Right lobe of liver (tissue), 4 donors: ENCODE data around the gene CTXN2.

Experiments
- POLR2A ChIP-seq: fragments of 450-650 bp; IDR thresholded peaks from one replicate; pipeline ENCODE4 v1.6.1; 2017; ENCODE audit warnings: antibody characterized with exemption, mild to moderate bottlenecking
- TF ChIP-seq, protein P1 (sequence below), 4 donors: fragments of 200-600 bp in 3 of 4; fragments of 450-650 bp in 1 of 4; IDR thresholded peaks; one replicate each; pipeline versions ENCODE4 v1.5.1 to v1.8.0; 2016 to 2022; ENCODE audit warnings: antibody characterized with exemption in 4 of 4, mild to moderate bottlenecking in 2 of 4
- donor health status: DM: no; HTN: no; CAD: no.
- donor health status: DM: no; HTN: no; CAD: no.
- donor health status: DM: no; HTN: yes; CAD: no.

DNA sequence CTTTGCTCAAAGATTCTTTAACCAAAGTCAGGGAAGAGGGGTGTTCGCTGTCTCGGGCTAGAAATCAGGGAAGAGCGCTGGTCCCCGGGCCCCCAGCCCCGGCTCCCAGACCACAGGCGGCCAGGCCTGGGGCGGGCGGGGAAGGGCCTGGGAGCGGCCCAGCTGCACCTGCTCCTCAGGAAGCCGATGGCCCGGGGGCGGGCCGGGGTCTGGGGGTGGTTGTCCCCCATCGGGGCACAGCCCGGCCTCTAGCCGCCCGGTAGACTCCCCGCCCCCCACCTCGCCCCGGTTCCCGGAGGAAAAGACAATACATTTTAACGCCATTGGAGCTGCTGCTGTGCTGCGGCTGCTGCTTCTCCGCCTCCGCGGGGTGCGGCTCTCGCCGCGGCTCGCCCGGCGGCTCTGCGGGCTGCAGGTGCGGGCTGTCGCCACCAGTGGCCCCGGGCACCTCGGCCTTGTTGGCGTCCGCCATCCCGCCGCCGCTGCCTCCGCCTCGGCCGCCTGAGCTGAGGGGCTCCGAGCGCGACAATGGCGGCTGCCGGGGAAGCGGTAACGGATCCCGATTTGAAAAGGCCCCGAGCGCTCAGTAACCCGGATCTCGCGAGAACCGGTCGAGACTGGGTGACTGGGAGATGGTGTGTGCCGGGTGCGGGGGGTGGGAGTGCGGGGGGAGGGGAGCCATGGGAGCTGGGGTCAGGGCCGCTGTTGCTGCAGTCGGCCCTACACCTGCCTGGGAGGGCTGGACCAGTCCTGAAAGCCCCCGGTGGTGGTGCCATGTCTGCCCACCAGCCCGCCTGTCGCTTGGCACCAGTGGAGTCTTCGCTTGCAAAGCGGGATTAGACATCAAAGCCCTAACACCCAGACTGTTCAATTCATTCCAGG, 13.5 kb upstream of the CTXN2 start, which contains the start of gene MYEF2:
- TF ChIP-seq, protein P1, sequence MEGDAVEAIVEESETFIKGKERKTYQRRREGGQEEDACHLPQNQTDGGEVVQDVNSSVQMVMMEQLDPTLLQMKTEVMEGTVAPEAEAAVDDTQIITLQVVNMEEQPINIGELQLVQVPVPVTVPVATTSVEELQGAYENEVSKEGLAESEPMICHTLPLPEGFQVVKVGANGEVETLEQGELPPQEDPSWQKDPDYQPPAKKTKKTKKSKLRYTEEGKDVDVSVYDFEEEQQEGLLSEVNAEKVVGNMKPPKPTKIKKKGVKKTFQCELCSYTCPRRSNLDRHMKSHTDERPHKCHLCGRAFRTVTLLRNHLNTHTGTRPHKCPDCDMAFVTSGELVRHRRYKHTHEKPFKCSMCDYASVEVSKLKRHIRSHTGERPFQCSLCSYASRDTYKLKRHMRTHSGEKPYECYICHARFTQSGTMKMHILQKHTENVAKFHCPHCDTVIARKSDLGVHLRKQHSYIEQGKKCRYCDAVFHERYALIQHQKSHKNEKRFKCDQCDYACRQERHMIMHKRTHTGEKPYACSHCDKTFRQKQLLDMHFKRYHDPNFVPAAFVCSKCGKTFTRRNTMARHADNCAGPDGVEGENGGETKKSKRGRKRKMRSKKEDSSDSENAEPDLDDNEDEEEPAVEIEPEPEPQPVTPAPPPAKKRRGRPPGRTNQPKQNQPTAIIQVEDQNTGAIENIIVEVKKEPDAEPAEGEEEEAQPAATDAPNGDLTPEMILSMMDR (IDR thresholded peaks at IDR 0.05), result no peak
- TF ChIP-seq POLR2A, result no peak
